ENCODE measurements around the gene C10orf90. TPM values are rescaled to one million over a fixed set of nuclear protein-coding genes. Genes with fewer than 3 reads are reported as not detected.

Gene C10orf90
- polyA plus RNA-seq, 1 donor = 0.49 TPM

DNA sequence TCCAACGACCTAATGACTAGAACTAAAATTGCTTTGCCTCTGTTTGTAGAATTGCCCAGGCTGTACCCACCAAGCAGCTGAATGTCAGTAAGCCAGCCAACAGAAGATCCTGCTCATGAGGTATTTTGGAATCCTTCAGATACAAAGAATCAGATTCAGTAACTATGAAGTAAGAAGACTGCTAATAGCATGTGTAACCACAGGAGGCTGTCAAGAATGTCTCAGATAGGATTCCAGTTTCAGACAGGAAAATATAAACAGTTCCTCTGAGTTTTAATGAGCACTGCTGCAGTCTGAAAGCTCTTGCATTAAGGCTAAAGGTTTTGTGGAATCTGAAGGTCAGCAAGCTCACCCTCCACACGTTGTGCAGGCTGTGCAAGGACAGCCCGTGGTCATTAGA, 169.6 kb downstream of the C10orf90 start:
- no peak for DNase-seq

DNA sequence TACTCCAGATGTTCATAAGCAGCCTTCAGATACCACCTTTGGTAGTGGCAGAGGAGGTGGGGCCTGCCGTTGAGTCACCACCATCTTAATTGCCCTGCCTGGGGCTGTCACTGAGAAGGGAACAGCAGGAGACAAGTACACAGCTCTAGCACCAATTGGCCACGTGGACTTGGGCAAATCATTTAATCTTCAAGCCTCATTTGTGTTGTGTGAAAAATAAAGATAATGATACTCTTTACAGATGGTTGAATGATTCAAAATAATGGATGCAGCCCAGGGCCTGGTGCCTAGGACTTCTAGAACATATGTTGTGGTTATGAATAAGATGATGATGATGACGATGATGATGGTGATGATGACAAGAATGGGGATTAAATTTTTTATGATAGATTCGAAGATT, 170.3 kb downstream of the C10orf90 start:
- DNase-seq = no peak

DNA sequence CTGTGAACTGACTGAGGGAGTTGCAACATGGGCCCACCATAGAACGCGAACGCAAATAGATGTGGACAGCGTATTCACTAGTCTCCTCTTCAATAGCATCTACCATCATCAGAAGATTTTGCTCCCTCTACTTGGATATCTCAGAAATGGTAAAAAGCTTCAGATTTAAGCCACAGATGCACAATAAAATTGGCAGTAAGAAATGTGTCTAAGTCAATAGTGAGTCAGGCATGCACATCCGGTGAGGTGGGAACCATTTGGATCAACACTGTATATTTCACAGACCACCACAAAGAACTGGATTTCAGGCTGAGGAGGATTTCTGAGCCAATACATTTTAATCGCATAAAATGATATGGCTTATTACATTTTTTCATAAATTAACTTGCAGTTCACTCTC, 170.7 kb downstream of the C10orf90 start:
- no peak for DNase-seq

DNA sequence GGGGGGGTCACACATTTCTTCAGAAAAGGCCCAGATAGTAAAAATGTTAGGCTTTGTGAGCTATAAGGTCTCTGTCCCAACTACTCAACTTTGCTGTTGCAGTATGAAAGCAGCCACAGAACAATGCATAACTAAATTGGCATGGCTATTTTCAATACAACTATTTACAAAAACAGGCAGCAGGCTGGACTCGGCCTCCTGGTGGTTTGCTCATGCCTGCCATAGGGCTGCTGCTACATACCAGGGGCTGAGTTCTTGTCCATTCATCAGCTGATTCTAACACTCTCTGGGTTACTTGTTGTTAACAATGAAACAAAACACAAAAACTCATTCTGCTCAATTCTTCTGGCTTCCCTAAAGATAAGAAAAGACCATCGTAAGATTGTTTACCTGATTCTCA, 172.8 kb downstream of the C10orf90 start:
- DNase-seq = no peak

- DNase-seq = no peak
Observed at GRCh38 chr10:126496771-126497545, 173.5 kb downstream of the C10orf90 start.

DNA sequence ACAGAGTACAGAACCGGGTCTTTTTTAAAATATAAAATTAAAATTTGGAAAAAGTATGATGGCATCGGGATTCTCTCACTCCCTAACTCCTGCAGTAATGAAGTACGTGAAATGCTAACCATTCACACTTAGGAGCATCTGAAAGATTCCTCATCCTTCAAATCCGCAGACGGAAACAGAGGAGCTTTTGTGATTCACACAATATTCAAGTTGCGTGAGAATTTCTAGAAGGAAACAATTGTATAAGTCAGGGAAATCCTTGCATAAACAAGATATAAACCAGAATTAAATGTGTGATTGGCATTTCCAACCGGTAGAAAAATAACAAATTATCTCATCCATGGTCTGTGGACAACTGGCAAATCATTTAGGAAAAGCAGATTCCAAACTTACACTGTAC, 179.0 kb downstream of the C10orf90 start:
- no peak for DNase-seq

DNA sequence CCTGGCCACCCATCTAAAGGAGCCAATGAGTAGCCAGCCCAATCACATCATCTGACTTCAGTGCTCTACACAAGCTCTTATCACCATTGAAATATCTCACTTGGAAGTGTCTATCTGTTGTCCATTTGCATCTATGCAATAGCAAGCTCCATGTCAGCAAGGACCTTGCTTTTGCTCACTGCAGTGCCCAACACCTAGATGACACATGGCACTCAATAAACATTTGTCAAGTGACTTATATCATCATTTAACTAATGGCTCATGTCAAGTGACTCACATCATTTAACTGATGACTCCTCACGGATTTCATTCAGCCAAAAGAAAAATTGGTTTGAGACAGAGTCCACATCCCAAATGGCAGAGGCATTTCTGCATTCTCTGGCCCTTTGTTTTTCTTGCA, 189.3 kb downstream of the C10orf90 start:
- DNase-seq = no peak

GRCh38 chr10:126480648-126481047, 189.8 kb downstream of the C10orf90 start:
- DNase-seq = no peak

GRCh38 chr10:126479280-126479895, 191.1 kb downstream of the C10orf90 start:
- DNase-seq = no peak

DNA sequence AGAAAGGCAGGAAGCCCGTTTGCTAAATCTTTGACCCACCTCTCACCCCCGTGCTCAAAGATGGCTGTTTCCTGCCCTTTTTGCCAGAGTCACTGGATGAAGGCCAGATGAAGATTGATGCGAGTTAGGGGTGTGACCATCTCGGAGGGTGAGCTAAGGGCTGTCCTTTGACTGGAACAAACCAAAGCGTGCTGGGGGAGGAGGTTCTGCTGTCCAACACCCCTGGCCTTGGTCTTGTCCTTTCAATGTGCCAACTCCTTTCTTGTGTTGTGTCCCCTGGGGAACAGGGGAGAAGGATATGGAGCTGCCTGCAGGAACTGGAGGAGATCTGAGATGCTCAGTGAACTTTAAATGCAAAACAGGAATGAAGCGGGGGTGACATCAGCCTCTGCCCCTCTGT, 191.9 kb downstream of the C10orf90 start:
- DNase-seq = no peak

- DNase-seq = peak; percentile 71
Observed at GRCh38 chr10:126476246-126476645, 194.2 kb downstream of the C10orf90 start.

- no peak for DNase-seq
Observed at GRCh38 chr10:126475074-126475691, 195.3 kb downstream of the C10orf90 start.

DNA sequence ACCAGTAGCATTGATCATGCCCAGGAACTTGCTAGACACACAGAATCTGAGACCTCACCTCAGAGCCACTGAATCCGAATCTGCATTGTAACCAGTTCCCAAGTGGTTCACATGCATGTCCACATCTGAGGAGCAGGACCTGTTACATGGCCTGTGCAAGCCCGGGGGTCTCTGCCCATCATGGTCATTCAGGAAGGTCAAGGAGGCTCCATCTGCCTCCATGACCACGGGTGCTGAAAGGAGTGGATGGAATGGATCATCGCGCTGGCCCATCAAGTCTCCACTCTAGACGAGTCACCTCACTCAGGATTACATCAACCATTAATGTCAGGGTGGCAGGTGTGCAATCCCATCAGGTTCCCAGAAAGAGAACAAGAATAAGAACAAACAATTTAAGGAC, 196.5 kb downstream of the C10orf90 start:
- no peak for DNase-seq

DNA sequence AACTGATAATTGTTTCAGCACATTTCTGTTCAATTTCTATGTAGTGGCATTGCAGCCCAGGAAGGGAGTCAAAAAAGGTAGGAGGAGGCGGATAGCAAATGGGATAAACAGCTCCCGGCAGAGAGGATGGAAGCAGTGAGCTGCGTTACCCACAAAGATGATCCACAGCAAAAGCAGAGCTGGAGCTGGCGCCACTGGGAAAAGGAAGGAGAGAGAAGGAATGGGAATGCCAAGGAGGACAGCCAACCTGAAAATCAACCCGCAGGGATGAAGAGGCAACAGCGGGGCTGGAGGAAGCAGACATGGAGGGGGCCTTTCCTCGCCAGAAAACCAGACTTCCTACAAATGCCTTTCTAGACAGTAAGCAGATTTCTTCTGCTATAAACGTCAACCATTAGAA, 199.5 kb downstream of the C10orf90 start:
- peak; percentile 36 for DNase-seq

- DNase-seq = no peak
Observed at GRCh38 chr10:126469692-126470091, 200.8 kb downstream of the C10orf90 start.

DNA sequence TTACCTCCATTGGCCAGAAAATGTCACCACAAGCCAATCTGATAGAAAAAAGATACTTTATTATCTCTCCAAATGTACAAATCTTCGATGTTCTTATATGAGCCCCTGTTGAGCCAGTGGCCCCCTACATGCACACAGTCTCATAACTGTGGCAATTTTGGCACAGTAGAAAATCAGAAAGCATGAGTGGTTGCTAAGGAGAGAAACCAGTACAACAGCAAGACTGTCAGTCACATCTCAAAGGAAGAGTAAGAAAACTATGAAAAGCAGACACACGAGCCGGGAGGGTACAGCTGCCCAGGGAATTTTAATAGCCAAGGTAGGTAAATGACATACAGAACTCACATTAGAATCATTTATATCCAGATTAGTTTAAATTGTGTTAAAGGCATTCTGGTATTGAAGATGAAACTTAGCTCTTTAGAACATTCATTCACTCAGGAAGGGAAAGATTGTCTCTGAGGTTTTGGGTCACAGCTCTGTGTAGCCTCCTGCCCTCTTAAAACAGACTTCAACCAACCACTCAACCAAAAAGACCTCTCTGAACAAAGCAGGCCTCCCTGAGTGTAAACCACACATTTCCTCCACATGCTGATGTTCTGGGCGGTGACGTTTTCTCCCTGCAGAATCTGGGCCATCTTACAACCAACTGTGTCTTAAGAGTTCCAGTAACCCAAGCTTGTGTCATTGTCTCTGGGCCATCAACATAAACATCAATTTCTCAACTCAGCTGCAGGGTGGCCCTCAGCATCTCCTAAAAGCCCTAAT, 201.4 kb downstream of the C10orf90 start:
- no peak for DNase-seq

GRCh38 chr10:126468467-126468866, 202.0 kb downstream of the C10orf90 start:
- DNase-seq = no peak

DNA sequence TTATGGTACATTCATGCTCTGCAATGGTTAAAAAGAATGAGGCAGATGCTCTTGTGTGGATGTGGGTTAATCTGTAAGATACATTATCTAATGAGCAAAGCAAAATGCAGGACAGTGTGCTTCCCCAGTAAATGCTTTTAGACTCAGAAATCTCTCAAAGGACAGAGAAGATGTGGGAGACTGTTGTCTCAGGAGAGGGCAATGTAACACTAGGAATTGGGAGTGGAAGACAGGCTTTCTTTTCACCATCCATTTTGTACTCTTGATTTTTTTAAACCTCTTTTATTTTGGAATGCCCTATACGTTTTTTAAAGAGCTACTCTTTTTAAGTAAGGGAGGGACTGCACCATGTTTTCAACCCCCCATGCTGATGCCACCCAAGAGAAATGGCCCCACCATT, 204.7 kb downstream of the C10orf90 start:
- no peak for DNase-seq

GRCh38 chr10:126463286-126463685, 207.2 kb downstream of the C10orf90 start:
- DNase-seq = no peak

DNA sequence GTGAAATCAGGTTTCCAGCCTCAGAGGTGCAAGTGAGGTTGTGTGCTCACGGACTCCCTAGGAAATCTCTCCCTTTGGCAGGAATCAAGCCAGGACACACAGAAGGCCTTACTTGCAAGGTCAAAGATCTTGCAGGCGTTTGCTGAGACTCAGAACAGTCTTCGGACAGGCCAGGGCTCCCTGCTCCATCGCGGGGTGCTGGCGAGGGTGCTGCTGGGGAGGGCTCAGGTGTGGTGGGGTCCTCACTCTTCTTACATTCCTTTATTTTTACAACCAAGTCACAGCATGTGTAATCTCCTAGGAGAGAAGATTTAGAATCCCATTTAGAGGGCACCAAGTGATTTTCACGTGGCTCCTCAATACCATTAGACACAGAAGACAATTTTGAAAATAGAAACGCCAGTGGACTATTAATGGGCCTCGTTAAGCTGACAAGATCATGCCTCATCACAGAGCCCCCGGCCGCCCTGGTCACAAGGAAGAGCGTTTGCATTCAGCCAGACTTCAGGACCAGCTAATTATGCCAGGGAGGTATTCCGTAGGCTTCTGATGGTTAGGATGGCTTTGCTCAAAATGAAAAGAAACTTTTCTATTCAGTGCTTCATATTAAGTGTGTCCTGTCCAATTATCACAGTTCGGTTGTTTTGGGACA, 209.1 kb downstream of the C10orf90 start:
- no peak for DNase-seq

DNA sequence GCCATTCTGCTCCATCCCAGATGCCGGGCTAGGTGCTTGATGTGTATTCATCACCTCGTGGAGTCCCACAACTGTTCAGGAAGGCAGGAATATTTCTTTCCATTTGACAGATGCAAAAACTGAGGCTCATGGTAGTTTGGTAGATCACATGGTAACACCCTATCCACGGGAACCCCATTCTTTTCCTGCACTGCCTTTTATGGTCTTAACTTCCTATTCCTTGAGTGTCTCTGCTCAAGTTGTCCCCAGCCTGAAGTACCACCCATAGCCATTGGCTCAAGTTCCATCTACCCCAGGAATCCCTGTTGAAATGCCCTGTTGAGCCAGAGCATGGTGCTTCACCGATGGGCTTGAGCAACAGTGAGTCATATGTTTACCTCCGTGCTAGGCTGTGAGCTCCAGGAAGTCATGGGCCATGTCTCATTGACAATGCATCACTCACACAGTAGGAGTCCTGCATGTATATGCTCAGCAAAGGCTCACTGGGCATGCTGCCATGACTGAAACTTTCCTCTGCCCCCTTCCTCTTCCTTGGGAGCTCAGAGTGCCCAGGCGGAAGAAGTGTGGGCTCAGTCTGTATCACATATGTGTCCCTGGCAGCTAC, 210.5 kb downstream of the C10orf90 start:
- no peak for DNase-seq
